Karpas-422 (cell line): ENCODE measurements around the gene URGCP. TPM values are rescaled to one million over a fixed set of nuclear protein-coding genes. Genes with fewer than 3 reads are reported as not detected.

Source experiments
- DNase-seq: peaks from one replicate; pipeline ENCODE4 v3.0.0-alpha.2; 2015
- H2AFZ ChIP-seq: fragments of 200-600 bp; sonication (generic); 2 replicates; pipeline ENCODE4 v1.6.1; 2014; ENCODE audit warnings: antibody characterized with exemption, low read length, mixed read lengths
- H3K27ac ChIP-seq: fragments of 200-600 bp; sonication (generic); 2 replicates; pipeline ENCODE4 v1.5.1; 2014; ENCODE audit warnings: mild to moderate bottlenecking, low read length, moderate library complexity
- H3K27me3 ChIP-seq: fragments of 200-600 bp; sonication (generic); 2 replicates; pipeline ENCODE4 v1.6.1; 2014; ENCODE audit warnings: low read length, mixed read lengths
- H3K36me3 ChIP-seq: fragments of 200-600 bp; sonication (generic); 2 replicates; pipeline ENCODE4 v1.6.1; 2014; ENCODE audit warnings: low read length, mixed read lengths; ENCODE audit not compliant: insufficient read depth
- H3K4me1 ChIP-seq: fragments of 200-600 bp; sonication (generic); 2 replicates; pipeline ENCODE4 v1.6.1; 2014; ENCODE audit warnings: mild to moderate bottlenecking, low read length, mixed read lengths
- H3K4me2 ChIP-seq: fragments of 200-600 bp; sonication (generic); 2 replicates; pipeline ENCODE4 v1.6.1; 2014; ENCODE audit warnings: low read length, low read depth, mild to moderate bottlenecking; ENCODE audit not compliant: poor library complexity, severe bottlenecking
- H3K4me3 ChIP-seq: fragments of 200-600 bp; sonication (generic); 2 replicates; pipeline ENCODE4 v1.5.1; 2014; ENCODE audit warnings: mild to moderate bottlenecking, antibody characterized with exemption, low read length, mixed read lengths
- H3K79me2 ChIP-seq: fragments of 200-600 bp; sonication (generic); 2 replicates; pipeline ENCODE4 v1.6.1; 2014; ENCODE audit warnings: mild to moderate bottlenecking, low read length, mixed read lengths
- H3K9ac ChIP-seq: fragments of 200-600 bp; sonication (generic); 2 replicates; pipeline ENCODE4 v1.6.0; 2014; ENCODE audit warnings: low read length
- H3K9me2 ChIP-seq: fragments of 200-600 bp; sonication (generic), shearing (Covaris generic); replicated peaks from 2 replicates; pipeline ENCODE4 v1.6.0; 2014; ENCODE audit warnings: mild to moderate bottlenecking, low read length, moderate library complexity; ENCODE audit not compliant: insufficient read depth
- H3K9me3 ChIP-seq: fragments of 300-700, 200-600 bp; sonication (generic); 2 replicates; pipeline ENCODE4 v1.6.1; 2014; ENCODE audit warnings: low read length, mixed read lengths
- H4K20me1 ChIP-seq: fragments of 200-600 bp; sonication (generic); 2 replicates; pipeline ENCODE4 v1.6.1; 2014; ENCODE audit warnings: mild to moderate bottlenecking, antibody characterized with exemption, low read length, low read depth; ENCODE audit not compliant: insufficient read depth
- total RNA-seq: library from RNA; depleted of rRNA; stranded (reverse); fragments of >200 nt; shearing (Covaris generic); gene quantifications from 2 replicates; pipeline ENCODE4 v1.2.3, GENCODE V29; 2014; ENCODE audit warnings: low replicate concordance

The URGCP gene
- total RNA-seq, 1 experiment from 2014 or later = 30.7 TPM

GRCh38 chr7:43925984-43926797 is 19.8 kb upstream of the URGCP start, which contains the start of gene UBE2D4:
Gene UBE2D4, plus strand, starts transcription at chr7:43926436. Its CDS starts 97 bp downstream, at chr7:43926533.
- Histone ChIP-seq H3K9ac (peak within 1 kb of the TSS; percentile 94), H3K4me1 (peaks cover 21% of the 10 kb centered on the region), H4K20me1 (no peaks in the 10 kb centered on the region), H3K27ac (peak within 1 kb of the TSS; percentile 81), H3K4me2 (peak within 1 kb of the TSS; percentile 90), H3K79me2 (peaks cover 54% of the 10 kb centered on the region), H3K36me3 (peaks cover 6% of the 10 kb centered on the region), H3K4me3 (peak within 1 kb of the TSS; percentile 76), H3K9me3 (no peaks in the 10 kb centered on the region; the same call in 1 of the 2 replicates), H3K9me2 (no peaks in the 10 kb centered on the region), H3K27me3 (no peaks in the 10 kb centered on the region), H2AFZ (peak within 1 kb of the TSS; percentile 86; the same call in 1 of the 2 replicates)
- peak; percentile 95 for DNase-seq

GRCh38 chr7:43922726-43923125 is 16.3 kb upstream of the URGCP start:
- DNase-seq = no peak
- Histone ChIP-seq H3K27ac (no peak overlapping the region), H4K20me1 (no peaks in the 10 kb centered on the region), H2AFZ (no peak overlapping the region), H3K27me3 (no peaks in the 10 kb centered on the region), H3K9me2 (no peaks in the 10 kb centered on the region), H3K4me2 (no peak overlapping the region), H3K79me2 (peaks cover 49% of the 10 kb centered on the region), H3K9ac (no peak overlapping the region), H3K4me3 (no peak overlapping the region), H3K4me1 (peaks cover 21% of the 10 kb centered on the region), H3K36me3 (no peaks in the 10 kb centered on the region; the same call in none of the 2 replicates), H3K9me3 (no peaks in the 10 kb centered on the region)

GRCh38 chr7:43921423-43921822 is 15.0 kb upstream of the URGCP start:
- no peak for DNase-seq
- Histone ChIP-seq H3K27me3 (no peaks in the 10 kb centered on the region), H3K4me3 (no peak overlapping the region), H3K79me2 (peaks cover 46% of the 10 kb centered on the region), H3K36me3 (no peaks in the 10 kb centered on the region; the same call in 1 of the 2 replicates), H3K27ac (no peak overlapping the region), H3K4me2 (no peak overlapping the region), H2AFZ (no peak overlapping the region), H3K9me3 (no peaks in the 10 kb centered on the region), H3K9ac (no peak overlapping the region), H3K9me2 (no peaks in the 10 kb centered on the region), H4K20me1 (no peaks in the 10 kb centered on the region), H3K4me1 (peaks cover 12% of the 10 kb centered on the region)

GRCh38 chr7:43915907-43916306 is 9.5 kb upstream of the URGCP start:
- Histone ChIP-seq H3K36me3 (peaks cover 3% of the 10 kb centered on the region; the same call in 1 of the 2 replicates), H4K20me1 (no peaks in the 10 kb centered on the region), H3K4me3 (no peak overlapping the region), H3K79me2 (peaks cover 17% of the 10 kb centered on the region; the same call in 1 of the 2 replicates), H3K27me3 (no peaks in the 10 kb centered on the region), H3K9me2 (no peaks in the 10 kb centered on the region), H3K9me3 (no peaks in the 10 kb centered on the region), H3K9ac (no peak overlapping the region), H2AFZ (no peak overlapping the region), H3K27ac (no peak overlapping the region), H3K4me1 (no peaks in the 10 kb centered on the region), H3K4me2 (no peak overlapping the region)
- DNase-seq = no peak

GRCh38 chr7:43914795-43915194 is 8.4 kb upstream of the URGCP start:
- Histone ChIP-seq H3K4me3 (no peak overlapping the region), H3K9me2 (no peaks in the 10 kb centered on the region), H3K27ac (no peak overlapping the region), H3K36me3 (peaks cover 3% of the 10 kb centered on the region; the same call in 1 of the 2 replicates), H3K79me2 (peaks cover 25% of the 10 kb centered on the region; the same call in 1 of the 2 replicates), H3K9me3 (no peaks in the 10 kb centered on the region), H3K4me2 (no peak overlapping the region), H3K9ac (no peak overlapping the region), H3K4me1 (no peaks in the 10 kb centered on the region), H3K27me3 (no peaks in the 10 kb centered on the region), H4K20me1 (no peaks in the 10 kb centered on the region), H2AFZ (no peak overlapping the region)
- no peak for DNase-seq

- Histone ChIP-seq H3K9ac (peak overlapping the region; percentile 74), H3K4me2 (peak overlapping the region; percentile 93), H3K79me2 (peaks cover 76% of the 10 kb centered on the region), H4K20me1 (no peaks in the 10 kb centered on the region), H3K27ac (peak overlapping the region; percentile 39; the same call in 1 of the 2 replicates), H3K4me3 (peak overlapping the region; percentile 75), H3K4me1 (peaks cover 25% of the 10 kb centered on the region), H3K9me3 (no peaks in the 10 kb centered on the region), H3K36me3 (no peaks in the 10 kb centered on the region), H3K9me2 (no peaks in the 10 kb centered on the region), H2AFZ (no peak overlapping the region), H3K27me3 (no peaks in the 10 kb centered on the region)
- peak; percentile 76 for DNase-seq
These were observed 453 bp downstream of the URGCP start for GRCh38 chr7:43905956-43906330.

- Histone ChIP-seq H3K27ac (peak overlapping the region; percentile 39; the same call in 1 of the 2 replicates), H3K9me3 (no peaks in the 10 kb centered on the region), H4K20me1 (no peaks in the 10 kb centered on the region; the same call in 1 of the 2 replicates), H2AFZ (no peak overlapping the region), H3K4me1 (peaks cover 25% of the 10 kb centered on the region), H3K4me3 (peak overlapping the region; percentile 75), H3K9me2 (no peaks in the 10 kb centered on the region), H3K9ac (peak overlapping the region; percentile 74), H3K36me3 (no peaks in the 10 kb centered on the region), H3K27me3 (no peaks in the 10 kb centered on the region), H3K4me2 (peak overlapping the region; percentile 93), H3K79me2 (peaks cover 76% of the 10 kb centered on the region)
- DNase-seq = no peak
These were observed 1.0 kb downstream of the URGCP start for GRCh38 chr7:43905209-43905946.
